ENCODE measurements around the gene MPPED2. TPM values are rescaled to one million over a fixed set of nuclear protein-coding genes. Genes with fewer than 3 reads are reported as not detected.
A peak's percentile ranks its signal among the peaks of the same experiment; 100 is the strongest.

The MPPED2 gene
- polyA plus RNA-seq, 3 donors = 0.29 to 0.59 (median 0.52) TPM

DNA sequence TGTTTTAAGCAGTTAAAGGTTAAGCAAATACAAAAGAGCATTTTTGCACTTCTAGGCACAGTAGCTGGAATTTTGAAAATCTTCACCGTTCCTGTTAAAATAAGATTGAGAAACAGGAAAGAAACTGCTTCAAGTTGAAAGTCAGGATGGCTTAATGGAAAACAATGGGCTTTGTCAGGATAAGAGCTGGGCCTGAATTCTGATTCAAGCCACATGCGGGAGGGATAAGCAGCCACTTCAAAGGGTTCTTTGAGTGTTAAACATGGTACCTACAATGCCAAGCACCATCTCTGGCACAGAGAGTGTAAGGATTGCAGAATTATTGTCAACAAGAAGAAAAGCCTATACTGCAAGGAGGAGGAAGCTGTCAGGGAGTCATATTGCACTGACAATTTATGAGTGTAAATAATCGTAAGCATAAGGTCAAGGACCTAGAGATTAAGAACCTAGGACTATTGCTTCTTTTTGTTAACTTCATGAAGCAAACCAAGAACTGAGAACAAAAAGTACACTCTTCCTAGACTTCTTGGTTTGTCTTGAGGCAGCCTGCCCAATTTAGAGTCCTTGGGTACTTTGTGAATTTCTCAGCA, 32.5 kb downstream of the MPPED2 start:
- Mint-ChIP-seq H3K27ac (no peak overlapping the region), H3K4me1 (no peaks in the 10 kb centered on the region), H3K36me3 (no peaks in the 10 kb centered on the region), H3K27me3 (ENCODE audit: low read depth in 3 of 3) (peaks cover 0 to 1% (median 0%) of the 10 kb centered on the region in 3 donors), H3K4me3 (no peak overlapping the region), H3K9me3 (peaks cover 0 to under 1% (median 0%) of the 10 kb centered on the region in 7 donors)
- no peaks in the 10 kb centered on the region for H3K36me3 ChIP-seq (replicated peaks in 1 of 2; ENCODE audit: control insufficient read depth in 1 of 2, insufficient read depth in 2 of 2, low read length in 2 of 2)
- no peaks in the 10 kb centered on the region for H3K27me3 ChIP-seq (ENCODE audit: control insufficient read depth in 2 of 2, insufficient read depth in 2 of 2, low read length in 2 of 2)
- DNase-seq = no peak
- intact Hi-C loops (cut with micrococcal nuclease) = no loop called here
- no peaks in the 10 kb centered on the region for H3K9me3 ChIP-seq (replicated peaks in 1 of 2; ENCODE audit: control insufficient read depth in 1 of 2, insufficient read depth in 1 of 2, low read length in 2 of 2)
- H2AFZ ChIP-seq (ENCODE audit: insufficient read depth, low read depth, low read length, poor library complexity, severe bottlenecking) = no peak overlapping the region
- H3K79me2 ChIP-seq (ENCODE audit: insufficient read depth, low read length) = no peaks in the 10 kb centered on the region
- TF ChIP-seq, protein P1, sequence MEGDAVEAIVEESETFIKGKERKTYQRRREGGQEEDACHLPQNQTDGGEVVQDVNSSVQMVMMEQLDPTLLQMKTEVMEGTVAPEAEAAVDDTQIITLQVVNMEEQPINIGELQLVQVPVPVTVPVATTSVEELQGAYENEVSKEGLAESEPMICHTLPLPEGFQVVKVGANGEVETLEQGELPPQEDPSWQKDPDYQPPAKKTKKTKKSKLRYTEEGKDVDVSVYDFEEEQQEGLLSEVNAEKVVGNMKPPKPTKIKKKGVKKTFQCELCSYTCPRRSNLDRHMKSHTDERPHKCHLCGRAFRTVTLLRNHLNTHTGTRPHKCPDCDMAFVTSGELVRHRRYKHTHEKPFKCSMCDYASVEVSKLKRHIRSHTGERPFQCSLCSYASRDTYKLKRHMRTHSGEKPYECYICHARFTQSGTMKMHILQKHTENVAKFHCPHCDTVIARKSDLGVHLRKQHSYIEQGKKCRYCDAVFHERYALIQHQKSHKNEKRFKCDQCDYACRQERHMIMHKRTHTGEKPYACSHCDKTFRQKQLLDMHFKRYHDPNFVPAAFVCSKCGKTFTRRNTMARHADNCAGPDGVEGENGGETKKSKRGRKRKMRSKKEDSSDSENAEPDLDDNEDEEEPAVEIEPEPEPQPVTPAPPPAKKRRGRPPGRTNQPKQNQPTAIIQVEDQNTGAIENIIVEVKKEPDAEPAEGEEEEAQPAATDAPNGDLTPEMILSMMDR (IDR thresholded peaks at IDR 0.05) = no peak
- no peaks in the 10 kb centered on the region for H3K4me1 ChIP-seq (ENCODE audit: control insufficient read depth in 1 of 2, insufficient read depth in 2 of 2, low read length in 2 of 2)
- no peak overlapping the region for H3K4me2 ChIP-seq (replicated peaks; ENCODE audit: extremely low read depth, low read length, poor library complexity, severe bottlenecking)
- no peak overlapping the region for H3K27ac ChIP-seq (ENCODE audit: low read depth in 1 of 2, low read length in 2 of 2)
- H3K4me3 ChIP-seq (replicated peaks in 1 of 3; ENCODE audit: low read depth in 2 of 3, low read length in 3 of 3) = no peak overlapping the region
- 79% methylated on average over 2 of the region's 3 CpGs for WGBS (ENCODE audit: insufficient coverage)
- H4K20me1 ChIP-seq (ENCODE audit: insufficient read depth, low read length) = no peaks in the 10 kb centered on the region
- H3K9ac ChIP-seq (ENCODE audit: insufficient read depth, low read length, poor library complexity, severe bottlenecking) = no peak overlapping the region

GRCh38 chr11:30552839-30553238, 33.3 kb downstream of the MPPED2 start:
- WGBS (ENCODE audit: insufficient coverage) = 81% methylated on average over 3 of the region's 5 CpGs
- no peak overlapping the region for H3K27ac ChIP-seq (ENCODE audit: low read depth in 1 of 2, low read length in 2 of 2)
- no peak overlapping the region for H3K4me3 Mint-ChIP-seq
- H3K4me2 ChIP-seq (replicated peaks; ENCODE audit: extremely low read depth, low read length, poor library complexity, severe bottlenecking) = no peak overlapping the region
- H3K27ac Mint-ChIP-seq = peak overlapping the region in 1 of 7 donors; percentile 12
- peaks cover 0 to 2% (median 0%) of the 10 kb centered on the region in 7 donors for H3K9me3 Mint-ChIP-seq
- no peaks in the 10 kb centered on the region for H4K20me1 ChIP-seq (ENCODE audit: insufficient read depth, low read length)
- TF ChIP-seq, protein P1 (IDR thresholded peaks at IDR 0.05) = no peak
- no peaks in the 10 kb centered on the region for H3K4me1 Mint-ChIP-seq
- H3K9ac ChIP-seq (ENCODE audit: insufficient read depth, low read length, poor library complexity, severe bottlenecking) = no peak overlapping the region
- H3K27me3 ChIP-seq (ENCODE audit: control insufficient read depth in 2 of 2, insufficient read depth in 2 of 2, low read length in 2 of 2) = no peaks in the 10 kb centered on the region
- no peaks in the 10 kb centered on the region for H3K9me3 ChIP-seq (replicated peaks in 1 of 2; ENCODE audit: control insufficient read depth in 1 of 2, insufficient read depth in 1 of 2, low read length in 2 of 2)
- no peak for DNase-seq
- no peaks in the 10 kb centered on the region for H3K79me2 ChIP-seq (ENCODE audit: insufficient read depth, low read length)
- no peak overlapping the region for H3K4me3 ChIP-seq (replicated peaks in 1 of 3; ENCODE audit: low read depth in 2 of 3, low read length in 3 of 3)
- H3K4me1 ChIP-seq (ENCODE audit: control insufficient read depth in 1 of 2, insufficient read depth in 2 of 2, low read length in 2 of 2) = no peaks in the 10 kb centered on the region
- H3K36me3 Mint-ChIP-seq = no peaks in the 10 kb centered on the region
- H3K36me3 ChIP-seq (replicated peaks in 1 of 2; ENCODE audit: control insufficient read depth in 1 of 2, insufficient read depth in 2 of 2, low read length in 2 of 2) = no peaks in the 10 kb centered on the region
- H3K27me3 Mint-ChIP-seq (ENCODE audit: low read depth in 3 of 3) = peaks cover 0 to 1% (median 0%) of the 10 kb centered on the region in 3 donors
- intact Hi-C loops (cut with micrococcal nuclease) = no loop called here
- H2AFZ ChIP-seq (ENCODE audit: insufficient read depth, low read depth, low read length, poor library complexity, severe bottlenecking) = no peak overlapping the region

Data from CD14-positive monocyte (primary cell).